HEK293 (cell line): ENCODE data around the gene FHIT.

Experiments used
- CTCF ChIA-PET: fragments of 350-600 bp; formaldehyde crosslinking; extraction: SDS; loops from one replicate; lab custom pipeline; 2021; ENCODE audit warnings: antibody characterized with exemption; lab: Yijun Ruan, JAX
- POLR2A ChIA-PET: fragments of 300-600 bp; formaldehyde crosslinking; extraction: SDS; loops from one replicate; lab custom pipeline; 2020; ENCODE audit warnings: antibody characterized with exemption, inconsistent platforms; lab: Yijun Ruan, JAX
- H3K27ac ChIP-seq: fragments of 200-500 bp; sonication (Bioruptor generic); 2 replicates; pipeline ENCODE4 v1.5.1; 2014; ENCODE audit warnings: low read depth, low read length, control low read depth, inconsistent platforms; ENCODE audit errors: extremely low read depth
- H3K36me3 ChIP-seq, 2 experiments: fragments of 200-500 bp in 1 of 2; sonication (Bioruptor generic) in 1 of 2; 1 replicate in 1 of 2; 2 replicates in 1 of 2; pipeline ENCODE4 v1.5.1; 2014 to 2017; ENCODE audit warnings: inconsistent platforms in 2 of 2, low read length in 2 of 2; ENCODE audit not compliant: control insufficient read depth in 2 of 2, insufficient read depth in 1 of 2
- H3K4me1 ChIP-seq: fragments of 200-500 bp; sonication (Bioruptor generic); 2 replicates; pipeline ENCODE4 v1.5.1; 2014; ENCODE audit warnings: mild to moderate bottlenecking, low read length, inconsistent platforms; ENCODE audit not compliant: control insufficient read depth, insufficient read depth
- H3K4me3 ChIP-seq: 2 replicates; pipeline ENCODE4 v1.5.1; 2011; ENCODE audit warnings: low read depth, mild to moderate bottlenecking, control low read depth, low read length, moderate library complexity
- H3K9me3 ChIP-seq: fragments of 200-500 bp; sonication (Bioruptor generic); 2 replicates; pipeline ENCODE4 v1.5.1; 2014; ENCODE audit warnings: low read depth, low read length, inconsistent platforms; ENCODE audit not compliant: control insufficient read depth, insufficient read depth
- GLI2 ChIP-seq: fragments of 450-650 bp; formaldehyde crosslinking; IDR thresholded peaks from 2 replicates; pipeline ENCODE4; 2017; ENCODE audit warnings: missing biosample characterization, missing genetic modification characterization, low read depth, borderline replicate concordance
- KLF7 ChIP-seq: fragments of 450-650 bp; formaldehyde crosslinking; IDR thresholded peaks from 2 replicates; pipeline ENCODE4 v1.5.1; 2016; ENCODE audit warnings: missing biosample characterization, missing genetic modification characterization, borderline replicate concordance
- REPIN1 ChIP-seq: fragments of 450-650 bp; formaldehyde crosslinking; IDR thresholded peaks from 2 replicates; pipeline ENCODE4 v1.5.1; 2017; ENCODE audit warnings: missing biosample characterization, missing genetic modification characterization, low read depth
- ZNF114 ChIP-seq: fragments of 450-650 bp; formaldehyde crosslinking; IDR thresholded peaks from 2 replicates; pipeline ENCODE4 v1.5.0; 2017; ENCODE audit warnings: missing biosample characterization, missing genetic modification characterization
- ZNF133 ChIP-seq: fragments of 450-650 bp; formaldehyde crosslinking; IDR thresholded peaks from 2 replicates; pipeline ENCODE4 v1.5.1; 2016; ENCODE audit warnings: missing biosample characterization, missing genetic modification characterization
- ZNF146 ChIP-seq: fragments of 450-650 bp; formaldehyde crosslinking; IDR thresholded peaks from 2 replicates; pipeline ENCODE4 v1.5.1; 2016; ENCODE audit warnings: missing biosample characterization, missing genetic modification characterization
- ZNF223 ChIP-seq: fragments of 450-650 bp; formaldehyde crosslinking; IDR thresholded peaks from 2 replicates; pipeline ENCODE4 v1.5.1; 2016; ENCODE audit warnings: missing biosample characterization, missing genetic modification characterization
- ZNF292 ChIP-seq: fragments of 450-650 bp; formaldehyde crosslinking; IDR thresholded peaks from 2 replicates; pipeline ENCODE4 v1.5.1; 2016; ENCODE audit warnings: low read depth, missing biosample characterization, missing genetic modification characterization, borderline replicate concordance
- ZNF394 ChIP-seq: fragments of 450-650 bp; formaldehyde crosslinking; IDR thresholded peaks from 2 replicates; pipeline ENCODE4 v1.5.1; 2016; ENCODE audit warnings: missing biosample characterization, missing genetic modification characterization, mild to moderate bottlenecking, moderate library complexity, borderline replicate concordance
- ZNF521 ChIP-seq: fragments of 450-650 bp; formaldehyde crosslinking; IDR thresholded peaks from 2 replicates; pipeline ENCODE4 v1.5.1; 2017; ENCODE audit warnings: missing biosample characterization, mild to moderate bottlenecking, missing genetic modification characterization
- ZNF530 ChIP-seq: fragments of 450-650 bp; formaldehyde crosslinking; IDR thresholded peaks from 2 replicates; pipeline ENCODE4 v1.5.1; 2016; ENCODE audit warnings: low read depth, missing biosample characterization, missing genetic modification characterization
- ZNF555 ChIP-seq: fragments of 450-650 bp; formaldehyde crosslinking; conservative IDR thresholded peaks from 2 replicates; pipeline ENCODE4 v1.5.1; 2017; ENCODE audit warnings: missing biosample characterization, mild to moderate bottlenecking, missing genetic modification characterization, inconsistent platforms
- ZNF571 ChIP-seq: fragments of 450-650 bp; formaldehyde crosslinking; IDR thresholded peaks from 2 replicates; pipeline ENCODE4 v1.5.0; 2017; ENCODE audit warnings: missing biosample characterization, missing genetic modification characterization
- ZNF596 ChIP-seq: fragments of 450-650 bp; IDR thresholded peaks from 2 replicates; pipeline ENCODE4 v1.5.0; 2018; ENCODE audit warnings: missing biosample characterization, mild to moderate bottlenecking, missing genetic modification characterization, moderate library complexity
- ZNF621 ChIP-seq: fragments of 450-650 bp; formaldehyde crosslinking; IDR thresholded peaks from 2 replicates; pipeline ENCODE4 v1.5.1; 2017; ENCODE audit warnings: missing biosample characterization, missing genetic modification characterization
- ZNF626 ChIP-seq: fragments of 450-650 bp; sonication (Bioruptor Pico); formaldehyde crosslinking; IDR thresholded peaks from 2 replicates; pipeline ENCODE4 v1.5.1; 2018; ENCODE audit warnings: missing biosample characterization, missing genetic modification characterization, inconsistent platforms
- ZNF670 ChIP-seq: fragments of 450-650 bp; formaldehyde crosslinking; IDR thresholded peaks from 2 replicates; pipeline ENCODE4 v1.5.1; 2016; ENCODE audit warnings: missing biosample characterization, missing genetic modification characterization, low read depth
- ZNF747 ChIP-seq: fragments of 450-650 bp; formaldehyde crosslinking; IDR thresholded peaks from 2 replicates; pipeline ENCODE4 v1.5.1; 2016; ENCODE audit warnings: missing biosample characterization, missing genetic modification characterization
- ZNF777 ChIP-seq: fragments of 450-650 bp; formaldehyde crosslinking; IDR thresholded peaks from 2 replicates; pipeline ENCODE4 v1.5.1; 2017; ENCODE audit warnings: missing biosample characterization, missing genetic modification characterization, borderline replicate concordance
- TF ChIP-seq, protein P1 (sequence below): sonication (generic); formaldehyde crosslinking; IDR thresholded peaks from 2 replicates; pipeline ENCODE4 v1.8.1; 2022; ENCODE audit warnings: mild to moderate bottlenecking, moderate library complexity, missing genetic modification reagents
- TF ChIP-seq, protein P2 (sequence below): fragments of 450-650 bp; formaldehyde crosslinking; IDR thresholded peaks from 2 replicates; pipeline ENCODE4 v1.5.1; 2016; ENCODE audit warnings: missing biosample characterization, missing genetic modification characterization
- TF ChIP-seq, protein P3 (sequence below): fragments of 450-650 bp; formaldehyde crosslinking; IDR thresholded peaks from 2 replicates; pipeline ENCODE4 v1.5.1; 2016; ENCODE audit warnings: missing biosample characterization, missing genetic modification characterization
- TF ChIP-seq, protein P4 (sequence below): fragments of 450-650 bp; formaldehyde crosslinking; conservative IDR thresholded peaks from 2 replicates; pipeline ENCODE4 v1.5.1; 2016; ENCODE audit warnings: low read depth, missing biosample characterization, missing genetic modification characterization
- TF ChIP-seq, protein P5 (sequence below): fragments of 450-650 bp; formaldehyde crosslinking; IDR thresholded peaks from 2 replicates; pipeline ENCODE4 v1.5.1; 2017; ENCODE audit warnings: missing biosample characterization, missing genetic modification characterization
- TF ChIP-seq, protein P6 (sequence below): fragments of 450-650 bp; formaldehyde crosslinking; IDR thresholded peaks from 2 replicates; pipeline ENCODE4 v1.5.1; 2016; ENCODE audit warnings: missing biosample characterization, missing genetic modification characterization

Gene FHIT

DNA sequence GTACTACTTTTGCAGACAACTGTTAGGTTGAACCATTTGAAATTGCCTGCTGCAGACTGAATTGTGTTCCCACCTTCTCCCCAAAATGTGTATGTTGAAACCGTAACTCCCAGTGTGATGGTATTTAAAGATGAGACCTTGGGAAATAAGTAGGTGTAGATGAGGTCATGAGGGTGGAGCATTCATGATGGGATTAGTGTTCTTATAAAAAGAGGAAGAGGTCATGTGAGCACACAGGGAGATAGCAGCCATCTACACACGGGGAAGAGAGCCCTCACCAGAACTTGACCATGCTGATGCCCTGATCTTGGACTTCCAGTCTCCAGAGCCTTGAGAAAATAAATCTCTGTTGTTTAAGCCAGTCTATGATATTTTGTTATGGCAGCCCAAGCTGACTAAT, 17.4 kb upstream of the FHIT start:
- no peaks in the 10 kb centered on the region for H3K36me3 ChIP-seq

DNA sequence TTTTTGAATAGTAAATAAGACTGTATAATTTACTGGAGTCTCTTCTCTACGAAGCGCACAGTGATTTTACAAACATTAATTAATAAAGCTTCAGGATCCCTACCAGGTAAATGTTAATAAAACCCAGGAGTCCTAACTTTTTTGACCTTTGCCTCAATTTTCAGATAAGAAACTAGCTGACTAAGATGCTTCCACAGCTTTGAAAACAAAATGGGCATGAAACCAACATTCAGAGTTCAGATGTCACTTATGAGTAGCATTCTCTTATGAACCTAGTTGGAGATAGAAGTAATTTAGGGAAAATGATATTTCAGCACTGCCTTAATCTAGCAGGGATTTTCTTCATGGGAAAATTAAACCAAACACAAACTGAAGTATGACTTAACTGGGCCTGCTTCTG, 13.0 kb upstream of the FHIT start:
- Histone ChIP-seq H3K36me3 (no peaks in the 10 kb centered on the region), H3K4me1 (no peaks in the 10 kb centered on the region), H3K27ac (no peak overlapping the region), H3K9me3 (no peaks in the 10 kb centered on the region), H3K4me3 (no peak overlapping the region)
- POLR2A ChIA-PET: no interaction called here
- CTCF ChIA-PET: no interaction called here
- TF ChIP-seq ZNF114 (tag by site-specific recombination) (no peak), GLI2 (tag by site-specific recombination) (no peak), ZNF670 (tag by site-specific recombination) (no peak), ZNF133 (tag by site-specific recombination) (no peak), ZNF146 (no peak), ZNF530 (tag by site-specific recombination) (no peak)
- TF ChIP-seq, protein P1, sequence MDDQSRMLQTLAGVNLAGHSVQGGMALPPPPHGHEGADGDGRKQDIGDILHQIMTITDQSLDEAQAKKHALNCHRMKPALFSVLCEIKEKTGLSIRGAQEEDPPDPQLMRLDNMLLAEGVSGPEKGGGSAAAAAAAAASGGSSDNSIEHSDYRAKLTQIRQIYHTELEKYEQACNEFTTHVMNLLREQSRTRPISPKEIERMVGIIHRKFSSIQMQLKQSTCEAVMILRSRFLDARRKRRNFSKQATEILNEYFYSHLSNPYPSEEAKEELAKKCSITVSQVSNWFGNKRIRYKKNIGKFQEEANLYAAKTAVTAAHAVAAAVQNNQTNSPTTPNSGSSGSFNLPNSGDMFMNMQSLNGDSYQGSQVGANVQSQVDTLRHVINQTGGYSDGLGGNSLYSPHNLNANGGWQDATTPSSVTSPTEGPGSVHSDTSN (CRISPR knock-in tag): no peak
- TF ChIP-seq, protein P2, sequence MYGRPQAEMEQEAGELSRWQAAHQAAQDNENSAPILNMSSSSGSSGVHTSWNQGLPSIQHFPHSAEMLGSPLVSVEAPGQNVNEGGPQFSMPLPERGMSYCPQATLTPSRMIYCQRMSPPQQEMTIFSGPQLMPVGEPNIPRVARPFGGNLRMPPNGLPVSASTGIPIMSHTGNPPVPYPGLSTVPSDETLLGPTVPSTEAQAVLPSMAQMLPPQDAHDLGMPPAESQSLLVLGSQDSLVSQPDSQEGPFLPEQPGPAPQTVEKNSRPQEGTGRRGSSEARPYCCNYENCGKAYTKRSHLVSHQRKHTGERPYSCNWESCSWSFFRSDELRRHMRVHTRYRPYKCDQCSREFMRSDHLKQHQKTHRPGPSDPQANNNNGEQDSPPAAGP (tag by site-specific recombination): no peak
- TF ChIP-seq, protein P3, sequence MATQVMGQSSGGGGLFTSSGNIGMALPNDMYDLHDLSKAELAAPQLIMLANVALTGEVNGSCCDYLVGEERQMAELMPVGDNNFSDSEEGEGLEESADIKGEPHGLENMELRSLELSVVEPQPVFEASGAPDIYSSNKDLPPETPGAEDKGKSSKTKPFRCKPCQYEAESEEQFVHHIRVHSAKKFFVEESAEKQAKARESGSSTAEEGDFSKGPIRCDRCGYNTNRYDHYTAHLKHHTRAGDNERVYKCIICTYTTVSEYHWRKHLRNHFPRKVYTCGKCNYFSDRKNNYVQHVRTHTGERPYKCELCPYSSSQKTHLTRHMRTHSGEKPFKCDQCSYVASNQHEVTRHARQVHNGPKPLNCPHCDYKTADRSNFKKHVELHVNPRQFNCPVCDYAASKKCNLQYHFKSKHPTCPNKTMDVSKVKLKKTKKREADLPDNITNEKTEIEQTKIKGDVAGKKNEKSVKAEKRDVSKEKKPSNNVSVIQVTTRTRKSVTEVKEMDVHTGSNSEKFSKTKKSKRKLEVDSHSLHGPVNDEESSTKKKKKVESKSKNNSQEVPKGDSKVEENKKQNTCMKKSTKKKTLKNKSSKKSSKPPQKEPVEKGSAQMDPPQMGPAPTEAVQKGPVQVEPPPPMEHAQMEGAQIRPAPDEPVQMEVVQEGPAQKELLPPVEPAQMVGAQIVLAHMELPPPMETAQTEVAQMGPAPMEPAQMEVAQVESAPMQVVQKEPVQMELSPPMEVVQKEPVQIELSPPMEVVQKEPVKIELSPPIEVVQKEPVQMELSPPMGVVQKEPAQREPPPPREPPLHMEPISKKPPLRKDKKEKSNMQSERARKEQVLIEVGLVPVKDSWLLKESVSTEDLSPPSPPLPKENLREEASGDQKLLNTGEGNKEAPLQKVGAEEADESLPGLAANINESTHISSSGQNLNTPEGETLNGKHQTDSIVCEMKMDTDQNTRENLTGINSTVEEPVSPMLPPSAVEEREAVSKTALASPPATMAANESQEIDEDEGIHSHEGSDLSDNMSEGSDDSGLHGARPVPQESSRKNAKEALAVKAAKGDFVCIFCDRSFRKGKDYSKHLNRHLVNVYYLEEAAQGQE (tag by site-specific recombination): no peak
- TF ChIP-seq, protein P4, sequence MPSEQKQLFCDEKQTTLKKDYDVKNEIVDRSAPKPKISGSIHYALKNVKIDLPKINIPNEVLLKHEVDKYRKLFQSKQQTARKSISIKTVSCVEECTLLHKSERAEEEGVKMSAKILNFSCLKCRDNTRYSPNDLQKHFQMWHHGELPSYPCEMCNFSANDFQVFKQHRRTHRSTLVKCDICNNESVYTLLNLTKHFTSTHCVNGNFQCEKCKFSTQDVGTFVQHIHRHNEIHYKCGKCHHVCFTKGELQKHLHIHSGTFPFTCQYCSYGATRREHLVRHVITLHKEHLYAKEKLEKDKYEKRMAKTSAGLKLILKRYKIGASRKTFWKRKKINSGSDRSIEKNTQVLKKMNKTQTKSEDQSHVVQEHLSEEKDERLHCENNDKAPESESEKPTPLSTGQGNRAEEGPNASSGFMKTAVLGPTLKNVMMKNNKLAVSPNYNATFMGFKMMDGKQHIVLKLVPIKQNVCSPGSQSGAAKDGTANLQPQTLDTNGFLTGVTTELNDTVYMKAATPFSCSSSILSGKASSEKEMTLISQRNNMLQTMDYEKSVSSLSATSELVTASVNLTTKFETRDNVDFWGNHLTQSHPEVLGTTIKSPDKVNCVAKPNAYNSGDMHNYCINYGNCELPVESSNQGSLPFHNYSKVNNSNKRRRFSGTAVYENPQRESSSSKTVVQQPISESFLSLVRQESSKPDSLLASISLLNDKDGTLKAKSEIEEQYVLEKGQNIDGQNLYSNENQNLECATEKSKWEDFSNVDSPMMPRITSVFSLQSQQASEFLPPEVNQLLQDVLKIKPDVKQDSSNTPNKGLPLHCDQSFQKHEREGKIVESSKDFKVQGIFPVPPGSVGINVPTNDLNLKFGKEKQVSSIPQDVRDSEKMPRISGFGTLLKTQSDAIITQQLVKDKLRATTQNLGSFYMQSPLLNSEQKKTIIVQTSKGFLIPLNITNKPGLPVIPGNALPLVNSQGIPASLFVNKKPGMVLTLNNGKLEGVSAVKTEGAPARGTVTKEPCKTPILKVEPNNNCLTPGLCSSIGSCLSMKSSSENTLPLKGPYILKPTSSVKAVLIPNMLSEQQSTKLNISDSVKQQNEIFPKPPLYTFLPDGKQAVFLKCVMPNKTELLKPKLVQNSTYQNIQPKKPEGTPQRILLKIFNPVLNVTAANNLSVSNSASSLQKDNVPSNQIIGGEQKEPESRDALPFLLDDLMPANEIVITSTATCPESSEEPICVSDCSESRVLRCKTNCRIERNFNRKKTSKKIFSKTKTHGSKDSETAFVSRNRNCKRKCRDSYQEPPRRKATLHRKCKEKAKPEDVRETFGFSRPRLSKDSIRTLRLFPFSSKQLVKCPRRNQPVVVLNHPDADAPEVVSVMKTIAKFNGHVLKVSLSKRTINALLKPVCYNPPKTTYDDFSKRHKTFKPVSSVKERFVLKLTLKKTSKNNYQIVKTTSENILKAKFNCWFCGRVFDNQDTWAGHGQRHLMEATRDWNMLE (tag by site-specific recombination): no peak

More for the DNA sequence above, 17.4 kb upstream of the FHIT start:
- H3K4me1 ChIP-seq: no peaks in the 10 kb centered on the region
- no peak overlapping the region for H3K27ac ChIP-seq
- ChIA-PET POLR2A (no interaction called here), CTCF (interaction anchor here (0.5 to 0.9 kb wide), 3 partner anchors 16 to 102 kb away, joined by 3 to 4 read pairs (median 3); no protein-coding TSS in a partner anchor)
- TF ChIP-seq REPIN1 (tag by site-specific recombination) (no peak), ZNF394 (tag by site-specific recombination) (no peak), ZNF596 (tag by site-specific recombination) (no peak), ZNF571 (no peak), ZNF292 (no peak), KLF7 (tag by site-specific recombination) (no peak), ZNF223 (no peak), ZNF777 (tag by site-specific recombination) (no peak), ZNF521 (tag by site-specific recombination) (no peak), ZNF621 (no peak), ZNF747 (tag by site-specific recombination) (no peak), ZNF626 (no peak), ZNF555 (tag by site-specific recombination) (no peak)
- TF ChIP-seq, protein P5, sequence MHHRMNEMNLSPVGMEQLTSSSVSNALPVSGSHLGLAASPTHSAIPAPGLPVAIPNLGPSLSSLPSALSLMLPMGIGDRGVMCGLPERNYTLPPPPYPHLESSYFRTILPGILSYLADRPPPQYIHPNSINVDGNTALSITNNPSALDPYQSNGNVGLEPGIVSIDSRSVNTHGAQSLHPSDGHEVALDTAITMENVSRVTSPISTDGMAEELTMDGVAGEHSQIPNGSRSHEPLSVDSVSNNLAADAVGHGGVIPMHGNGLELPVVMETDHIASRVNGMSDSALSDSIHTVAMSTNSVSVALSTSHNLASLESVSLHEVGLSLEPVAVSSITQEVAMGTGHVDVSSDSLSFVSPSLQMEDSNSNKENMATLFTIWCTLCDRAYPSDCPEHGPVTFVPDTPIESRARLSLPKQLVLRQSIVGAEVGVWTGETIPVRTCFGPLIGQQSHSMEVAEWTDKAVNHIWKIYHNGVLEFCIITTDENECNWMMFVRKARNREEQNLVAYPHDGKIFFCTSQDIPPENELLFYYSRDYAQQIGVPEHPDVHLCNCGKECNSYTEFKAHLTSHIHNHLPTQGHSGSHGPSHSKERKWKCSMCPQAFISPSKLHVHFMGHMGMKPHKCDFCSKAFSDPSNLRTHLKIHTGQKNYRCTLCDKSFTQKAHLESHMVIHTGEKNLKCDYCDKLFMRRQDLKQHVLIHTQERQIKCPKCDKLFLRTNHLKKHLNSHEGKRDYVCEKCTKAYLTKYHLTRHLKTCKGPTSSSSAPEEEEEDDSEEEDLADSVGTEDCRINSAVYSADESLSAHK (tag by site-specific recombination): no peak
- TF ChIP-seq, protein P6, sequence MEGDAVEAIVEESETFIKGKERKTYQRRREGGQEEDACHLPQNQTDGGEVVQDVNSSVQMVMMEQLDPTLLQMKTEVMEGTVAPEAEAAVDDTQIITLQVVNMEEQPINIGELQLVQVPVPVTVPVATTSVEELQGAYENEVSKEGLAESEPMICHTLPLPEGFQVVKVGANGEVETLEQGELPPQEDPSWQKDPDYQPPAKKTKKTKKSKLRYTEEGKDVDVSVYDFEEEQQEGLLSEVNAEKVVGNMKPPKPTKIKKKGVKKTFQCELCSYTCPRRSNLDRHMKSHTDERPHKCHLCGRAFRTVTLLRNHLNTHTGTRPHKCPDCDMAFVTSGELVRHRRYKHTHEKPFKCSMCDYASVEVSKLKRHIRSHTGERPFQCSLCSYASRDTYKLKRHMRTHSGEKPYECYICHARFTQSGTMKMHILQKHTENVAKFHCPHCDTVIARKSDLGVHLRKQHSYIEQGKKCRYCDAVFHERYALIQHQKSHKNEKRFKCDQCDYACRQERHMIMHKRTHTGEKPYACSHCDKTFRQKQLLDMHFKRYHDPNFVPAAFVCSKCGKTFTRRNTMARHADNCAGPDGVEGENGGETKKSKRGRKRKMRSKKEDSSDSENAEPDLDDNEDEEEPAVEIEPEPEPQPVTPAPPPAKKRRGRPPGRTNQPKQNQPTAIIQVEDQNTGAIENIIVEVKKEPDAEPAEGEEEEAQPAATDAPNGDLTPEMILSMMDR (tag by site-specific recombination): no peak
- no peaks in the 10 kb centered on the region for H3K9me3 ChIP-seq
- H3K4me3 ChIP-seq: no peak overlapping the region
